ENCODE measurements around the gene CPM. TPM values are rescaled to one million over a fixed set of nuclear protein-coding genes. Genes with fewer than 3 reads are reported as not detected.

The CPM gene
- polyA plus RNA-seq, 4 donors: 0.45 to 11.6 (median 4.5) TPM

DNA sequence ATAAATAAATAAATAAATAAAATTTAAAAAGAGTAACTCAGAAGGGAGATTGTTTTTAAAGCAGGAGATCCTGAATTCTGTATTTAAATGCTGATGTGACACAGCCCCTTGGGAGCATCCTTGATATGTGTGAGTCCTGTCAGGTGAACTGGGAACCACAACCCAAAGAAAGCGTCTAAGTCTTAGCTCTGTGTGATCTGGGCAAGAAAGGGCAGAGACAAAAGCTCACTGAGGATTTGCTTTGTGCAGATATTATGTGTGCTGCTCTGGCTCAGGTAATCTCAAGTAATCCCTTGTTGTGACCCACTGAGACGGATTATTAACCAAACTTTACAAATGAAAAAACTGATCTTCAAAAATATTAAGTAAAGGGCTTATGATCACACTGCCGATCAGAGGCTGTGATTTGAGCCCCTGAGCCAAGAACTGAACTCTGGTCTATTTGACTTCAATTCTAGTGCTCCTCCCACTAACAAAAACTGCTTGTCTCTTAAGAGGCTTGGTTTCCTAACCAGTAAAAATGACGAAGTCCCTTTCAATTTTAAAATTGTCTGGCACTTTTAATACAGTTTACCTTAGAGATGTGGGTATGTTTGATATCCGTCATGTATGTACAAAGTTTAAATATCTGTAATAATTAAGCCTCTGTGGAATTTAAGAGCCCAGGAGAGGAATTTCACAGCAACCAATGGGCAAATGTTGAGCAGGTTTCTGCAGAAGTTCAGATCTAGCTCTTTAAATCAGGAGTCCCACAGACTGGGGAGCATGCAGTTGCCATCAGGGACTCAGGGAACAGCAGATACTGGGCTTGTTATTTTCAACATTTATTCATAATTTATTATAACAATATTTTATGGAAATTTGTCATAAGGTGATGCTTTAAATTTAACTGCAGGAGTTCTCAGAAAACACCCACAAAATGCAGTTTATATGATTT is 46.1 kb downstream of the CPM start:
- 73 to 78% (median 76%) methylated on average over 5 of the region's 5 CpGs for WGBS, 3 donors
- no peaks in the 10 kb centered on the region for H3K9me3 ChIP-seq (ENCODE audit: control insufficient read depth in 2 of 2, insufficient read depth in 1 of 2, low read depth in 1 of 2, low read length in 1 of 2)
- H3K27ac ChIP-seq (ENCODE audit: low read depth in 1 of 3, low read length in 2 of 3): no peak overlapping the region
- peaks cover 0 to 3% (median 0%) of the 10 kb centered on the region in 3 donors for H3K36me3 ChIP-seq (ENCODE audit: control insufficient read depth in 3 of 3, insufficient read depth in 2 of 3, low read depth in 1 of 3, low read length in 3 of 3)
- no peaks in the 10 kb centered on the region for H3K4me1 ChIP-seq (ENCODE audit: control insufficient read depth in 3 of 3, insufficient read depth in 2 of 3, low read depth in 1 of 3, low read length in 2 of 3)
- FAIRE-seq (no peak), DNase-seq (no peak)
- no peak overlapping the region for H3K4me3 ChIP-seq (ENCODE audit: low read depth in 1 of 3, low read length in 3 of 3)
- no peaks in the 10 kb centered on the region for H3K27me3 ChIP-seq (ENCODE audit: control insufficient read depth in 3 of 3, insufficient read depth in 3 of 3, low read length in 3 of 3)

DNA sequence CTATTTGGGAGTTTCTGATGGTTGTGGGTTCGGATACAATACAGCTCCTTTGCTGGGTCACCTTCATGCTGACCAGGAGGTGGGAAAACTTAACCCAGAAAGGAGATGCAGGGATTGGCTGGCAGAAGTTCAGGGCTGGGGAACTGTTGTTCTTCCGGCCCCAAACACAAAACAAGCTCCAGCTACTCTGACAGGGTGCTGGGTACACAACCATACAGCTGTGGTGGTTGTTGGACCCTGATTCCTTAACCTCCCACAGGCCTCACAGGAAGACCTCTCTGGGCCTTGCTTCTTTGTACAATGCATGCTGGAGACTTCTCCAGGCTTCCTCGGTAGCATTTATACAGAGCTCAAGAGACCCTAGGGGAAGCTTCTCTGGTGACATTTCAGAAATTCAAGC is 47.6 kb downstream of the CPM start:
- peaks cover 0 to 3% (median 0%) of the 10 kb centered on the region in 3 donors for H3K36me3 ChIP-seq (ENCODE audit: control insufficient read depth in 3 of 3, insufficient read depth in 2 of 3, low read depth in 1 of 3, low read length in 3 of 3)
- no peaks in the 10 kb centered on the region for H3K4me1 ChIP-seq (ENCODE audit: control insufficient read depth in 3 of 3, insufficient read depth in 2 of 3, low read depth in 1 of 3, low read length in 2 of 3)
- FAIRE-seq (no peak), DNase-seq (no peak)
- H3K4me3 ChIP-seq (ENCODE audit: low read depth in 1 of 3, low read length in 3 of 3): no peak overlapping the region
- no peaks in the 10 kb centered on the region for H3K9me3 ChIP-seq (ENCODE audit: control insufficient read depth in 2 of 2, insufficient read depth in 1 of 2, low read depth in 1 of 2, low read length in 1 of 2)
- no peak overlapping the region for H3K27ac ChIP-seq (ENCODE audit: low read depth in 1 of 3, low read length in 2 of 3)
- no peaks in the 10 kb centered on the region for H3K27me3 ChIP-seq (ENCODE audit: control insufficient read depth in 3 of 3, insufficient read depth in 3 of 3, low read length in 3 of 3)
- WGBS, 3 donors: 86 to 93% (median 88%) methylated on average over 3 of the region's 3 CpGs

DNA sequence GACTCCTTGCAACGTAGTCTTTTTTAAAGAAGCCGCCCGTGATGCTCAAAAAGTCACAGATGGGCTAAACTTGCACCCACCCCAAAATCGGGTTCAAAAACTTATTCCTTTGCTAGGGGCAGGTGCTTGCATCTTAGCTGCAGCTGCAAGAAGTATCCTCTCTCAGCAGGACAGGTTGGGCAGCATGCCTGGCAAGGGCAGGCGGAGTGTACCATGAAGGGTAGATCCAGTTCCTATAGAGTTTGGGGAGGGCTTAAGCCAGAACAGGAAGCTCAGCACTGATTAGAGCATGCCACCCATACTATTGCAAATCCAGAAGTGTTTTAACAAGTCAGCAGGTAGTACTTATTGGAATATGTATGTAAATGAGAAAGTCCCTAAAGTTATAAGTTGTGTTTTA is 48.7 kb downstream of the CPM start:
- no peaks in the 10 kb centered on the region for H3K27me3 ChIP-seq (ENCODE audit: control insufficient read depth in 3 of 3, insufficient read depth in 3 of 3, low read length in 3 of 3)
- no peak for DNase-seq
- WGBS, 3 donors: 91 to 93% (median 92%) methylated on average over 5 of the region's 5 CpGs
- FAIRE-seq: no peak
- no peak overlapping the region for H3K4me3 ChIP-seq (ENCODE audit: low read depth in 1 of 3, low read length in 3 of 3)
- H3K9me3 ChIP-seq (ENCODE audit: control insufficient read depth in 2 of 2, insufficient read depth in 1 of 2, low read depth in 1 of 2, low read length in 1 of 2): no peaks in the 10 kb centered on the region
- no peak overlapping the region for H3K27ac ChIP-seq (ENCODE audit: low read depth in 1 of 3, low read length in 2 of 3)
- H3K36me3 ChIP-seq (ENCODE audit: control insufficient read depth in 3 of 3, insufficient read depth in 2 of 3, low read depth in 1 of 3, low read length in 3 of 3): peaks cover 0 to 3% (median 0%) of the 10 kb centered on the region in 3 donors
- no peaks in the 10 kb centered on the region for H3K4me1 ChIP-seq (ENCODE audit: control insufficient read depth in 3 of 3, insufficient read depth in 2 of 3, low read depth in 1 of 3, low read length in 2 of 3)

DNA sequence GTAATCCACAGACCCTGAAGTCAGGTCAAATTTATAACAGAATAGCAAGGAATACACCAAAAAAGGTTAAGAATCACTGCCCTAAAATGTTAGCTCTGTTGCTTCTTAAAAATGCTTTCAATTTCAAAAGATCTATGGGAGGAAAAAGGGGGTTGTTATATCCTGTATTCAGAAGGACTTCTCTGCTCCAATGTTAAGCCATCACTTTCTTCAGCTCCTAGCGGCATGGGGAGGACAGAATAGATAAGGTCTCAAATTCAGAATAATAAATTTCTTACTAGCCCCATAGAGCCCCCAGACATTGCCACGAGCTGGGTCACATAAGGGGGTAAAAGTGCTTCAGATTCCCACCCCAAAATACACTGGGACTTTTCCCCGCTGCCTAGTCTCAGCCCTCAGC is 49.8 kb downstream of the CPM start:
- no peak for FAIRE-seq
- Histone ChIP-seq H3K4me1 (ENCODE audit: control insufficient read depth in 3 of 3, insufficient read depth in 2 of 3, low read depth in 1 of 3, low read length in 2 of 3) (no peaks in the 10 kb centered on the region), H3K36me3 (ENCODE audit: control insufficient read depth in 3 of 3, insufficient read depth in 2 of 3, low read depth in 1 of 3, low read length in 3 of 3) (peaks cover 0 to 3% (median 0%) of the 10 kb centered on the region in 3 donors), H3K27ac (ENCODE audit: low read depth in 1 of 3, low read length in 2 of 3) (no peak overlapping the region), H3K9me3 (ENCODE audit: control insufficient read depth in 2 of 2, insufficient read depth in 1 of 2, low read depth in 1 of 2, low read length in 1 of 2) (peaks cover 2 to 9% of the 10 kb centered on the region in 2 donors), H3K4me3 (ENCODE audit: low read depth in 1 of 3, low read length in 3 of 3) (no peak overlapping the region), H3K27me3 (ENCODE audit: control insufficient read depth in 3 of 3, insufficient read depth in 3 of 3, low read length in 3 of 3) (no peaks in the 10 kb centered on the region)
- no peak for DNase-seq
- WGBS, 3 donors: 81 to 84% (median 83%) methylated on average over 3 of the region's 3 CpGs

DNA sequence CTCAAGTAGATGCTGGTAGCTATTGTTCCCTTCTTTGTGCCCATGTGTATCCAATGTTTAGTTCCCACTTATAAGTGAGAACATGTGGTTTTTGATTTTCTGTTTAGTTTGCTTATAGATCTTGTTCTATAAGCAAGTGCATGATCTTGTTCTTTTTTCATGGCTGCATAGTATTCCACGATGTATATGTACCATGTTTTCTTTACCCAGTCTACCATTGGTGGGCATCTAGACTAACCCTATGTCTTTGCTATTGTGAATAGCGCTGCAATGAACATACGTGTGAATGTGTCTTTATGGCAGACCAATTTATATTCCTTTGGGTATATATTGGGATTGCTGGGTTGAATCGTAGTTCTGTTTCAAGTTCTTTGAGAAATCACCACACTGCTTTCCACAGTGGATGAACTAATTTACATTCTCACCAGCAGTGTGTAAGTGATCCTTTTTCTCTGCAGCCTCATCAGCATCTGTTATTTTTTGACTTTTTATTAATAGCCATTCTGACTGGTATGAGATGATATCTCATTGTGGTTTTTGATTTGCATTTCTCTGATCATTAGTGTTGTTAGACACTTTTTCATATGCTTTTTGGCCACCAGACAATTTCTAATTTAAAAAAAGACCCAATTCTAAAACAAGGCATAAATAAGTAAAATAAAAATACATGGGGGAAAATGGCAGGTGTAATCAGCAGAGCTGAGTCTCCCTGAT is 50.6 kb downstream of the CPM start:
- Histone ChIP-seq H3K4me1 (ENCODE audit: control insufficient read depth in 3 of 3, insufficient read depth in 2 of 3, low read depth in 1 of 3, low read length in 2 of 3) (no peaks in the 10 kb centered on the region), H3K4me3 (ENCODE audit: low read depth in 1 of 3, low read length in 3 of 3) (no peak overlapping the region), H3K36me3 (ENCODE audit: control insufficient read depth in 3 of 3, insufficient read depth in 2 of 3, low read depth in 1 of 3, low read length in 3 of 3) (peaks cover 0 to 3% (median 0%) of the 10 kb centered on the region in 3 donors), H3K27ac (ENCODE audit: low read depth in 1 of 3, low read length in 2 of 3) (no peak overlapping the region), H3K9me3 (ENCODE audit: control insufficient read depth in 2 of 2, insufficient read depth in 1 of 2, low read depth in 1 of 2, low read length in 1 of 2) (peaks cover 2 to 11% of the 10 kb centered on the region in 2 donors), H3K27me3 (ENCODE audit: control insufficient read depth in 3 of 3, insufficient read depth in 3 of 3, low read length in 3 of 3) (no peaks in the 10 kb centered on the region)
- FAIRE-seq: no peak
- no peak for DNase-seq
- 93 to 96% (median 96%) methylated on average over 4 of the region's 4 CpGs for WGBS, 3 donors

DNA sequence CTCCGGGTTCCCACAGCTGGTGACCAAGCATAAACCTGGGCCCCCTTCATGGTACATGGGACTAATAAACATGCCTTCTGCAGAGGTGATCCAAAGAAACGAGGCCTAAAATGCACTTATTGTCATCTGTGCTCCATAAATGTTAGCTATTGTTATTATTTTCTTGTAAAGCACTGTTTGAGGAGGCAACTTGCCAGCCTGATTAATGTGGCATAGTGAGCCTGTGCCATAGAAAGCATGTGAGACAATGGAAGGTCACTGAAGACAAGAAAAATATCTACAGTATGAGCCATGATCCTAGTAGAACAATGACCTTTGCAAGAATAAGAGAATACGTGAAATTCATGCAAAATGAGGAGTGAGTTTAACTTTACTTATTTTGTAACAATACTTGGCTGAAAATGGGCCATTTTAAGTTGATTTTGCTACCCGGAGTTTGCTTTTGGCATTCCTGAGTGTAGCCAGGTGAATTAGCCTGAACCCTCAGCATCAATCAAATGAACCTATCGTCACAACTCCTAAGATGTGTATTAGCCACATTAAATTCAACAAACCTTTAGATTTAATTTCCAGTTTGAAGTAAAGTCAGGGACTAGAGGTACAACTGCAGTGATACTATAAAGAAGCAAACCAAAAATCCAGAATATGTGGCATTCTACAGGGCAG is 52.2 kb downstream of the CPM start:
- no peak overlapping the region for H3K27ac ChIP-seq (ENCODE audit: low read depth in 1 of 3, low read length in 2 of 3)
- WGBS, 3 donors: 81 to 87% (median 85%) methylated on average over 5 of the region's 5 CpGs
- H3K36me3 ChIP-seq (ENCODE audit: control insufficient read depth in 3 of 3, insufficient read depth in 2 of 3, low read depth in 1 of 3, low read length in 3 of 3): peaks cover 0 to 3% (median 0%) of the 10 kb centered on the region in 3 donors
- H3K27me3 ChIP-seq (ENCODE audit: control insufficient read depth in 3 of 3, insufficient read depth in 3 of 3, low read length in 3 of 3): no peaks in the 10 kb centered on the region
- H3K4me1 ChIP-seq (ENCODE audit: control insufficient read depth in 3 of 3, insufficient read depth in 2 of 3, low read depth in 1 of 3, low read length in 2 of 3): no peaks in the 10 kb centered on the region
- DNase-seq (no peak), FAIRE-seq (no peak)
- no peak overlapping the region for H3K4me3 ChIP-seq (ENCODE audit: low read depth in 1 of 3, low read length in 3 of 3)
- H3K9me3 ChIP-seq (ENCODE audit: control insufficient read depth in 2 of 2, insufficient read depth in 1 of 2, low read depth in 1 of 2, low read length in 1 of 2): peaks cover 2 to 11% of the 10 kb centered on the region in 2 donors

DNA sequence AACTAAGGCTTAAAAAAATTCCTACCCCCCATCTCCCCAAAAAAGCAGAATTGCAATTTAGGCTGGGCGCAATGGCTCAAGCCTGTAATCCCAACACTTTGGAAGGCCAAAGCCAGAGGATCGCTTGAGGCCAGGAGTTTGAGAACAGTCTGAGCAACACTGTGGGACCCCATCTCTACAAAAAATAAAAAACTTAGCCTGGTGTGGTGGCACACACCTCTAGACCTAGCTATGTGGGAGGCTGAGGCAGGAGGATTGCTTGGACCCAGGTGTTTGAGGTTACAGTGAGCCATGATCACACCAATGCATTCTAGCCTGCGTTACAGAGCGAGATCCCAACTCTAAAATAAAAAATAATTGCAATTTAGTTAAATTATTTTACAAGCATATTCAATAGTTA is 54.1 kb downstream of the CPM start:
- 94 to 99% (median 96%) methylated on average over 4 of the region's 4 CpGs for WGBS, 3 donors
- FAIRE-seq: no peak

DNA sequence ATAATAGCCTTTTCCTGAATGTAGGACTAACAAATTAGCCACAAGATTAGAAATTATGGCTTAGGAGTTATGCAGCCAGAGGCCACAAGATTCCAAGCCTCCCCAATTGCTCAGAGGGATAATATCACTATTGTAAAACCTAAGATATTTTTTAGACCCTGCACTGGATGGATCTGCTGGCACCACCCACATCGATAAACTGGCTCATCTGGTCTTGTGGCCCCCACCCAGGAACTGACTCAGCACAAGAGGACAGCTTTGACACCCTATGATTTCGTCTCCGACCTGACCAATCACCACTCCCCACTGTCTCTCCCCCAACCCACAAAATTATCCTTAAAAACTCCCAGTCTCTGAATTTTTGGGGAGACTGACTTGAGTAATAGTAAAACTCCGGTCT is 54.7 kb downstream of the CPM start:
- 89 to 93% (median 93%) methylated on average over 4 of the region's 4 CpGs for WGBS, 3 donors
- Histone ChIP-seq H3K27ac (ENCODE audit: low read depth in 1 of 3, low read length in 2 of 3) (no peak overlapping the region), H3K27me3 (ENCODE audit: control insufficient read depth in 3 of 3, insufficient read depth in 3 of 3, low read length in 3 of 3) (no peaks in the 10 kb centered on the region), H3K36me3 (ENCODE audit: control insufficient read depth in 3 of 3, insufficient read depth in 2 of 3, low read depth in 1 of 3, low read length in 3 of 3) (peaks cover 0 to 2% (median 0%) of the 10 kb centered on the region in 3 donors), H3K9me3 (ENCODE audit: control insufficient read depth in 2 of 2, insufficient read depth in 1 of 2, low read depth in 1 of 2, low read length in 1 of 2) (peaks cover 2 to 11% of the 10 kb centered on the region in 2 donors), H3K4me1 (ENCODE audit: control insufficient read depth in 3 of 3, insufficient read depth in 2 of 3, low read depth in 1 of 3, low read length in 2 of 3) (no peaks in the 10 kb centered on the region), H3K4me3 (ENCODE audit: low read depth in 1 of 3, low read length in 3 of 3) (no peak overlapping the region)
- FAIRE-seq (no peak), DNase-seq (no peak)

More for the DNA sequence above, 54.1 kb downstream of the CPM start:
- Histone ChIP-seq H3K27ac (ENCODE audit: low read depth in 1 of 3, low read length in 2 of 3) (no peak overlapping the region), H3K9me3 (ENCODE audit: control insufficient read depth in 2 of 2, insufficient read depth in 1 of 2, low read depth in 1 of 2, low read length in 1 of 2) (peaks cover 2 to 11% of the 10 kb centered on the region in 2 donors), H3K27me3 (ENCODE audit: control insufficient read depth in 3 of 3, insufficient read depth in 3 of 3, low read length in 3 of 3) (no peaks in the 10 kb centered on the region), H3K4me1 (ENCODE audit: control insufficient read depth in 3 of 3, insufficient read depth in 2 of 3, low read depth in 1 of 3, low read length in 2 of 3) (no peaks in the 10 kb centered on the region), H3K4me3 (ENCODE audit: low read depth in 1 of 3, low read length in 3 of 3) (no peak overlapping the region), H3K36me3 (ENCODE audit: control insufficient read depth in 3 of 3, insufficient read depth in 2 of 3, low read depth in 1 of 3, low read length in 3 of 3) (peaks cover 0 to 2% (median 0%) of the 10 kb centered on the region in 3 donors)
- DNase-seq: no peak

All from small intestine (tissue), 7 donors.